NB4 (cell line): ENCODE measurements around the gene TMEM164.

Source experiments
- DNase-seq: peaks from one replicate; pipeline ENCODE4 v3.0.0; 2010; ENCODE audit warnings: low read depth
- H3K4me3 ChIP-seq: one replicate; pipeline ENCODE4 v1.5.1; 2011; ENCODE audit warnings: mild to moderate bottlenecking, low read depth, low read length, moderate library complexity
- CTCF ChIP-seq: IDR thresholded peaks from one replicate; pipeline ENCODE4 v1.5.1; 2012; ENCODE audit warnings: low read depth, low read length
- MAX ChIP-seq: IDR thresholded peaks from 2 replicates; pipeline ENCODE4 v1.6.1; 2011; ENCODE audit warnings: low read depth, low read length
- MYC ChIP-seq: IDR thresholded peaks from 2 replicates; pipeline ENCODE4 v1.6.1; 2011; ENCODE audit warnings: low read depth, low read length
- POLR2A ChIP-seq: IDR thresholded peaks from 2 replicates; pipeline ENCODE4 v1.6.1; 2011; ENCODE audit warnings: mild to moderate bottlenecking; ENCODE audit not compliant: insufficient read length; ENCODE audit errors: extremely low read depth

TMEM164 gene

GRCh38 chrX:110060317-110060716 lies 57.4 kb downstream of the TMEM164 start:
- H3K4me3 ChIP-seq: no peak overlapping the region
- DNase-seq: no peak
- TF ChIP-seq MYC (no peak), MAX (no peak), POLR2A (no peak), CTCF (no peak)

- no peak overlapping the region for H3K4me3 ChIP-seq
- TF ChIP-seq MYC: no peak
- TF ChIP-seq MAX: no peak
- no peak for TF ChIP-seq CTCF
- TF ChIP-seq POLR2A: no peak
- peak; percentile 21 for DNase-seq
Observed at GRCh38 chrX:110060846-110061537, 58.1 kb downstream of the TMEM164 start.

GRCh38 chrX:110062919-110063318 lies 60.0 kb downstream of the TMEM164 start:
- TF ChIP-seq MAX (no peak), POLR2A (no peak), MYC (no peak), CTCF (no peak)
- H3K4me3 ChIP-seq: no peak overlapping the region
- DNase-seq: no peak

- TF ChIP-seq MAX (no peak), CTCF (no peak), MYC (no peak)
Observed at GRCh38 chrX:110066488-110067225, 63.7 kb downstream of the TMEM164 start.

GRCh38 chrX:110070970-110071369 lies 68.1 kb downstream of the TMEM164 start:
- TF ChIP-seq MYC (no peak), MAX (no peak), POLR2A (no peak), CTCF (no peak)
- DNase-seq: no peak
- no peak overlapping the region for H3K4me3 ChIP-seq

More at GRCh38 chrX:110066488-110067225, 63.7 kb downstream of the TMEM164 start:
- no peak overlapping the region for H3K4me3 ChIP-seq
- no peak for DNase-seq
